AML-193 (cell line): ENCODE data around the gene PDXK.
"Not testable (repeated sequence)": the region's sequence is repeated elsewhere in the genome, so short reads cannot be mapped to it uniquely, and the experiment has no call there.

Experiments used
- DNase-seq, 2 experiments: peaks; one replicate each; lab custom pipeline; 2025; lab: John Stamatoyannopoulos, UW

PDXK gene

DNA sequence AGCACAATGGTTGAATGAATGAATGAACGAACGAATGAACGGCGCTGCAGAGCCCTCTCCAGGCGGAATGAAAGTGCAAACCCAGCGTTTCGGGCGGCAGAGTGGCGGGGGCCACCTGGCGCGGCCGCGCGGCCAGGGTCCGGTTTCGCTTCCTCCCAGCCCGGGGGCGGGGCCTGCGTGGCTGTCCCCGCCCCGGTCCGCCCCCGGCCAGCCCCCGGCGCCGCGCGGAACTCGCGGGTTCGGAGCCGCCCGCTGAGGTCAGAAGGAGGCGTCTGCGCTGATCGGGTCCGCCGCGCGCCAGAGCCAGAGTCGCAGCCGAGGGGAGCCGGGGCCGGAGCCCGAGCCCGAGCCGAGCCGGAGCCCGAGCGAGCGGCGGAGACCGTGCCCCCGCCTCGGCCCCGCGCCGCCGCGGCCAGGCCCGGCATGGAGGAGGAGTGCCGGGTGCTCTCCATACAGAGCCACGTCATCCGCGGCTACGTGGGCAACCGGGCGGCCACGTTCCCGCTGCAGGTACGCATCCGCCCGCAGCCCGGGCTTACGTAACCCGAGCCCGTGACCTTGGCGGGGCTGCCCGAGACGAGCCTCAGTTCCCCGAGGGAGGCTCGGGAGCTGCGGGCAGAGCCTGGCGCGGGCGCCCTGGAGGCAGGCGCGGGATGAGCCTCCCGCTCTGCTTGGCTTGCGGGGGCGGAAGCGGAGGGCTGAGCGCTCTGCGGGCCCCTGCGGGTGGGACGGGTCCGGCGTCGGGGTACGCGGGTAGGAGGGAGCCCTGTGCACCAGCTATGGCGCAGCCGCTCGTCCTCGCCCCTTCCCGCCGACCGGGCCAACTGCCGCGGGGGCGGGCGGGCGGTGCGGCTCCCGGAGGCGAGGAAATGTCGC, at the start of gene PDXK:
Gene PDXK, plus strand, starts transcription at position 258 of the 876 bp plus-strand sequence. Its CDS starts 166 bp downstream, at position 424.
- peak; percentile 43 to 71 for DNase-seq

- DNase-seq: no peak
These were observed 48.9 kb upstream of the PDXK start for GRCh38 chr21:43669828-43670605.

DNA sequence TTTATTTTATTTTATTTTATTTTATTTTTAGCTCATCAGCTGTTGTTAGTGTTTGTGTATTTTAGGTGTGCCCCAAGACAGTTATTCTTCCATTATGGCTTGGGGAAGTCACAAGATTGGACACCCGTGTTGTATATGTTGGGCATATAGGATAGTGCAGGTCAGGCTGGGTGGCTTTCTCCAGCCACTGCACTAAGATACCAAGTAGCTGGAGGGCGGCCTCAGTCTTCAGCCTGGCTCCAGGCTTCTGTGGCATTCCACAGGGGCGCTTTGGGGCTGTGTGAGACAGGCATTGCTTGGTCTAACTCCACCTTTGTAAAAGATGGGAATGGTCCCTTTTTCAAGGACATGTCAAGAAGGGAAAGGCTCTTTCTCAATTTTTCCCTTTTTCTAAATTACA, 43.1 kb upstream of the PDXK start:
- no peak for DNase-seq

- DNase-seq: no peak
These were observed 42.5 kb upstream of the PDXK start for GRCh38 chr21:43676391-43676790.

- DNase-seq: no peak
These were observed 39.0 kb upstream of the PDXK start for GRCh38 chr21:43679951-43680350.

DNA sequence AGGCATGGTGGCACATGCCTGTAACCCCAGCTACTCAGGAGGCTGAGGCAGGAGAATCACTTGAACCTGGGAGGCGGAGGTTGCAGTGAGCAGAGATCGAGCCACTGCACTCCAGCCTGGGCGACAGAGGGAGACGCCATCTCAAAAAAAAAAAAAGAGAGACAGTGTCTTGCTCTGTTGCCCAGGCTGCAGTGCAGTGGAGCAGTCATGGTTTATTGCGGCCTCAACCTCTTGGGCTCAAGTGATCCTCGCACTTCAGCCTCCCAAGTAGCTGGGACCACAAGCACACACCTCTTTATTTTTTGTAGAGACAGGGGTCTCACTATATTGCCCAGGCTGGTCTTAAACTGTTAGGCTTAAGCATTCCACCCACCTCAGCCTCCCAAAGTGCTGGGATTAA, 38.5 kb upstream of the PDXK start:
- not testable (repeated sequence) for DNase-seq

DNA sequence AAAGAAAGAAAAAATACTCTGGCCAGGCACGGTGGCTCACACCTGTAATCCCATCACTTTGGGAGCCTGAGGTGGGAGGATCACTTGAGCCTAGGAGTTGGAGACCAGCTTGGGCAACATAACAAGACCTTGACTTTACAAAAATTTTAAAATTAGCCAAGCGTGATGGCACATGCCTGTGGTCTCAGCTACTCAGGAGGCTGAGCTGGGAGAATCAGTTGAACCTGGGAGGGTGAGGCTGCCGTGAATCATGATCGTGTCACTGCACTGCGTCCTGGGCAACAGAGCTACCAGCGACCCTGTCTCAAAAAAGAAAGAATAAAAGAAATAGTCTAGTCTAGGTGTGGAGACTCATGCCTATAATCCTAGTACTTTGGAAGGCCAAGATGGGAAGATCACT, 37.3 kb upstream of the PDXK start:
- no peak for DNase-seq

DNA sequence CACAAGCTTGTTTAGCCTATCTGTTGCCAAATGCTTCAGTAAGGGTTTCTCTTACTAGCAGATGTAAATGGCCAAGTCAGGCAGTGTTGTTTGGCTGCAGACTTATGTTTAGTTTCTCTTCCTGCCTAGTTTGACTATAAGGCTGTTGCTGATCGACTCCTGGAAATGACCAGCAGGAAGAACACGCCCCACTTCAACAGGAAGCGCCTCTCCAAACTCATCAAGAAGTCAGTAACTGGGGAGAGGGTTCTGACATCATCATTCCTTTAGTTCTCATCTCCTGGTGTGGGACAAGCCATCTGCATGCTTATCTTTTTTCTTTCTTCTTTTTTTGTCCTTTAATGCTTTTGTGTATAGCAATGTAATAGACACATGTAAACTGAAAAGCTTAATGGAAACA, 34.5 kb upstream of the PDXK start:
- no peak for DNase-seq

- DNase-seq: no peak
These were observed 31.9 kb upstream of the PDXK start for GRCh38 chr21:43686811-43687565.

DNA sequence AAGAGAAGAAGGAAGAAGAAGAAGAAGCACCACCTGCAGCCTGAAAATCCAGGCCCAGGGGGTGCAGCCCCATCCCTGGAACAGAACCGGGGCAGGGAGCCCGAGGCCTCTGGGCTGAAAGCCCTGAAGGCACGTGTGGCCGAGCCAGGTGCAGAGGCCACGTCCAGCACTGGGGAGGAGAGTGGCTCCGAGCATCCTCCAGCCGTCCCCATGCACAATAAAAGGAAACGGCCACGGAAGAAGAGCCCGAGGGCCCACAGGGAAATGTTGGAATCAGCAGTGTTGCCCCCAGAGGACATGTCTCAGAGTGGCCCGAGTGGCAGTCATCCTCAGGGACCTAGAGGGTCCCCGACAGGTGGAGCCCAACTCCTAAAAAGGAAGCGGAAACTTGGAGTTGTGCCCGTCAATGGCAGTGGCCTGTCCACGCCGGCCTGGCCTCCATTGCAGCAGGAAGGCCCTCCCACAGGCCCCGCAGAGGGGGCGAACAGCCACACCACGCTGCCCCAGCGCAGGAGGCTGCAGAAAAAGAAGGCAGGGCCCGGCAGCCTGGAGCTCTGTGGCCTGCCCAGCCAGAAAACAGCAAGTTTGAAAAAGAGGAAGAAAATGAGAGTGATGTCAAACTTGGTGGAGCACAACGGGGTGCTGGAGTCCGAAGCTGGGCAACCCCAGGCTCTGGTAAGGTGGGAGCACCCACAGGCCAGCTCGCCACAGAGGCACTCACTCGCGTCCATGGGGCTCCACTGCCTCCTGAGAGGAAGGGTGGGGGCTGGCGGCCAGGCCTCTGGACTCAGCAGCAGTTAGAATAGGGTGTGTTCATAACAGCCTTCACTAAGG, 31.1 kb upstream of the PDXK start:
- DNase-seq: no peak

- DNase-seq: no peak
These were observed 30.0 kb upstream of the PDXK start for GRCh38 chr21:43688906-43689305.

- DNase-seq: no peak
These were observed 29.2 kb upstream of the PDXK start for GRCh38 chr21:43689556-43690337.

- DNase-seq: no peak
These were observed 28.6 kb upstream of the PDXK start for GRCh38 chr21:43690346-43690745.

DNA sequence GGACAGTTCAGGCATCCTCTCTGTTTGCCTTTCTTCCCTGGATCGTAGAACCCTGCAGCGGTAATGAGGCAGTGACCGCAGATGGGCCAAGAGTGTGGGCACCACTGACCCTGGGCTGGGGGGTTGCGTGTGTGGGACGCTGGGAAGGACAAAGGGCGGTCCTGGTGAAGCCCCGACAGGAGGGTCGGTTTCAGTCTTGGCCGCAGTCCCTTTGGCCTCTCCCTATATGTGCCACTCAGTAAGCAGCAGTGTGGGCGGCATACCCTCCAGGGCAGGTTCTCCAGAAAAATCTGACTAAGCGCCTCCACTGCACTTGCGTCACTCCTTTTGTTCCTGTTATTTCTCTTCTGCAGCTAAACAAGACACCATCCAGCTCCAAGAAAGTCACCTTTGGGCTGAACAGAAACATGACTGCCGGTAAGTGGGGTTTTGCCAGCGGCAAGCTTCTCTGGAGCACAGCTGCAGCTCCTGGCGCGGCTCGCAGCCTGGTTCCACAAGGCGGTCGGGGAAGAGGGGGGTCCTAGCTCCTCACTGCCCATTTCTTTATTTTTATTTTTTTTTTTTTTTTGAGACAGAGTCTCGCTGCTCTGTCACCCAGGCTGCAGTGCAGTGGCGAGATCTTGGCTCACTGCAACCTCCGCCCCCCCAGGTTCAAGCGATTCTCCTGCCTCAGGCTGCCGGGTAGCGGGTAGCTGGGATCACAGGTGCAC, 27.7 kb upstream of the PDXK start:
- no peak for DNase-seq

DNA sequence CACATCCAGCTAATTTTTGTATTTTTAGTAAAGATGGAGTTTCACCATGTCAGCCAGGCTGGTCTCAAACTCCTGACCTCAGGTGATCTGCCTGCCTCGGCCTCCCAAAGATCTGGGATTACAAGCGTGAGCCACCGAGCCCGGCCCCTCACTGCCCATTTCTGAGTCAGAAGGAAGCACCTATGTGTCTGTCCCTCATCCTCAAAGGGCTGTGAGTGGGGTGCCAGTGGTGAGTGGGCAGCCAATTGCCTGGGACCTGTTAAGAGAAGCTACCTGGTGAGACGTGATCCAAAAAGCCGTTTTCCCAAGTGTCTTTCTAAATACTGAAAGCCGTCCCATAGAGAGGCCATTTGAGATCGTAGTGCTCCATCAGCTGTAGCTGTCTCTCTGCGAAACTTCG, 27.1 kb upstream of the PDXK start:
- no peak for DNase-seq

DNA sequence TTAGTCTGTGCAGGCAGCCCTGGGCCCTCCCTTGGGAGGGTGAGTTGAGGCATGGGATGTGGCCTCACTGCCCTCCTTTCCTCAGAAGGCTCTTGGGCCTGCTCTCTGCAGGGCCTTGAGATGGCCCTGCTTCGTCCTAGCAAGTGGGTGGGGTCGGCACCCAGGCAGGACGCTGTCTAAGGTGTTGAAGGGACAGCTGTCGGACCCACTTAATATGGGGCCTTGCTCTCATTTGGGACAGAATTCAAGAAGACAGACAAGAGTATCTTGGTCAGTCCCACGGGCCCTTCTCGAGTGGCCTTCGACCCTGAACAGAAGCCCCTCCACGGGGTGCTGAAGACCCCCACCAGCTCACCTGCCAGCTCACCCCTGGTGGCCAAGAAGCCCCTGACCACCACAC, 26.0 kb upstream of the PDXK start:
- no peak for DNase-seq

DNA sequence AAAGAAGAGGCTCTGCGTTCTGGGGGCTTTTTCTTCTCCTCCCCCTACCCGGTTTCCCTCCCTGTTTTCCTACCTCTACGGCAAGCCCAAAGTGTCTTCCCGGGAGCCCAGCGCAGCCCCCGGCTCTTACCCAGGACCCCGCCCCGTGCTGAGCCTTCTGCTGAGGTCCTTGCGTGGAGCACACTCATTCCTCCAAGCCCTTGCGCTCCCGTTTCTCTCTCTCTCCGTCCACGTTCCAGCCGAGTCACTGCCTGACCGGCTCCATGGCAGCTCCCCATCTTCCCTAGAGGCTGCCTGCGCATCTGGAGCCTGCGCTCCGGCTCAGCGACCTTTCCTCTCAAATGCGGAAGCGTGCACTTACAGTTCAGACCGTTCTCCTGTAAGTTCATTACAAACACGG, 24.9 kb upstream of the PDXK start:
- no peak for DNase-seq

DNA sequence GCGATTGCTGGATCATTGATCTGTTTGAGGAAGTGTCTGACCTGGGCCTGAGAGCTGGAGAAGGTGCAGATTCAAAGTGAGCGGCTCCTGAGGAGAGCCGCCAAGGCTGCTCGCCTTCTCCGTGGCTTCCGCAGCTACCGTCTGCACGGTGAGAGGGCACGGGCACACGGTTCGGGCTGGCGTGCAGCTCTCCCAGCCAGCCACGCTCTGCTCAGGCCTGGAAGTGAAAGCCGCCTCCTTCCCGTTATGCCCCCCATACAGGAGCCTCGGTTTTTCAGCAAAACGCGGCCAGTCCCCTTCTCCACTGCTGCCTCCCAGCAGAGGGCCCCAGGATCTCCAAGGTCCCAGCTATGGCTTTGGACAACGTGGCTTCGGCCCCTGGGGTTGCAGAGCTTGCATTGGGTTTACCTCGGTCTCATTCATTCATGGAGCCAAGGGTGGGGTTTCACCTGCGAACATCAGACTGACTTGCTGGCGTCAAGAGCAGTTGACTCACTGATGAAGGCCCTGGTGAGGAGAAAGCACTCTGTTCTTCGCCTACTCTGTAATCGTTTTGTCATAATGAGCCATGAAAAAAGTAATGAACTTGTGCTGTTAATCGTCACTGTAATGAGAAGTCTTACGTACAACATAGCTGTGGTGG, 24.4 kb upstream of the PDXK start:
- no peak for DNase-seq

- DNase-seq: no peak
These were observed 22.7 kb upstream of the PDXK start for GRCh38 chr21:43696214-43696613.
